Naive thymus-derived CD4-positive, alpha-beta T cell (primary cell): ENCODE measurements around the gene OR4F15. TPM values are rescaled to one million over a fixed set of nuclear protein-coding genes. Genes with fewer than 3 reads are reported as not detected.
"Not testable (repeated sequence)": the region's sequence is repeated elsewhere in the genome, so short reads cannot be mapped to it uniquely, and the experiment has no call there.

ENCODE experiments used
- ATAC-seq: fragments of 150-1000 bp; cut with Tn5 transposase; 2 replicates; pipeline ENCODE4 v1.10.0; 2021; ENCODE audit warnings: mild to moderate bottlenecking, moderate library complexity
- CTCF ChIA-PET: fragments of 350-600 bp; sonication (Branson Sonifier 250); formaldehyde crosslinking; loops from one replicate; lab custom pipeline; 2021; ENCODE audit warnings: antibody characterized with exemption; lab: Charles Lee
- POLR2A ChIA-PET: fragments of 350-600 bp; sonication (Branson Sonifier 250); formaldehyde crosslinking; loops from one replicate; lab custom pipeline; 2021; ENCODE audit warnings: antibody characterized with exemption, inconsistent platforms; lab: Charles Lee
- DNase-seq, 9 donors: peaks; one replicate each; pipeline versions ENCODE4 v3.0.0 to v3.0.0-alpha.2; 2020 to 2022; ENCODE audit warnings: mixed read lengths in 1 of 9
- H3K27ac ChIP-seq: one replicate; pipeline ENCODE4 v1.7.0; 2013; ENCODE audit warnings: mild to moderate bottlenecking, low read depth, low read length, moderate library complexity
- H3K27me3 ChIP-seq, 2 donors: one replicate each; pipeline ENCODE4 v1.7.0; 2013; ENCODE audit warnings: low read length in 2 of 2, mild to moderate bottlenecking in 2 of 2, moderate library complexity in 2 of 2; ENCODE audit not compliant: control insufficient read depth in 2 of 2, insufficient read depth in 2 of 2
- H3K36me3 ChIP-seq, 3 experiments: 1 replicate in 2 of 3; 2 replicates in 1 of 3; pipeline ENCODE4 v1.7.0; 2013; ENCODE audit warnings: low read length in 3 of 3, mild to moderate bottlenecking in 3 of 3, moderate library complexity in 1 of 3; ENCODE audit not compliant: insufficient read depth in 3 of 3, control insufficient read depth in 2 of 3
- H3K4me1 ChIP-seq, 2 donors: one replicate each; pipeline ENCODE4 v1.7.0; 2013; ENCODE audit warnings: low read length in 2 of 2, mild to moderate bottlenecking in 2 of 2, moderate library complexity in 1 of 2; ENCODE audit not compliant: control insufficient read depth in 2 of 2, insufficient read depth in 2 of 2
- H3K4me3 ChIP-seq: 2 replicates; pipeline ENCODE4 v1.7.0; 2013; ENCODE audit warnings: mild to moderate bottlenecking, low read length
- H3K9me3 ChIP-seq, 3 experiments: 1 replicate in 2 of 3; 2 replicates in 1 of 3; pipeline ENCODE4 v1.7.0; 2013; ENCODE audit warnings: low read length in 3 of 3; ENCODE audit not compliant: control insufficient read depth in 2 of 3
- H3K27ac Mint-ChIP-seq, 9 donors: one replicate each; pipeline ENCODE4 v1.8.0; 2020 to 2022; ENCODE audit warnings: mixed read lengths in 9 of 9, mild to moderate bottlenecking in 8 of 9, moderate library complexity in 5 of 9, inconsistent platforms in 2 of 9
- H3K27me3 Mint-ChIP-seq, 5 donors: one replicate each; pipeline ENCODE4 v1.8.0; 2021 to 2022; ENCODE audit warnings: mixed read lengths in 5 of 5, mild to moderate bottlenecking in 1 of 5
- H3K36me3 Mint-ChIP-seq, 5 donors: one replicate each; pipeline ENCODE4 v1.8.0; 2020 to 2022; ENCODE audit warnings: mixed read lengths in 5 of 5, mild to moderate bottlenecking in 3 of 5, inconsistent platforms in 1 of 5
- H3K4me1 Mint-ChIP-seq, 7 donors: one replicate each; pipeline ENCODE4 v1.8.0; 2020 to 2022; ENCODE audit warnings: mixed read lengths in 7 of 7, mild to moderate bottlenecking in 3 of 7, inconsistent platforms in 1 of 7
- H3K4me3 Mint-ChIP-seq, 10 donors: one replicate each; pipeline ENCODE4 v1.8.0; 2020 to 2022; ENCODE audit warnings: mild to moderate bottlenecking in 10 of 10, mixed read lengths in 10 of 10, moderate library complexity in 6 of 10, inconsistent platforms in 2 of 10
- H3K9me3 Mint-ChIP-seq, 11 donors: one replicate each; pipeline ENCODE4 v1.8.0; 2020 to 2022; ENCODE audit warnings: mixed read lengths in 11 of 11, mild to moderate bottlenecking in 4 of 11, inconsistent platforms in 1 of 11, moderate library complexity in 1 of 11
- intact Hi-C, 2 donors: fragments of 100-400 bp; cut with micrococcal nuclease; formaldehyde crosslinking; loops; one replicate each; pipeline ENCODE4 v1.15.1; 2023
- polyA plus RNA-seq, 2 donors: library from polyadenylated mRNA; unstranded; fragments of 300-500 nt; fragmentation: Illumina TruSeq; gene quantifications; one replicate each; pipeline ENCODE4 v1.2.3, GENCODE V29; 2021
- total RNA-seq, 6 experiments: library from RNA in 5 of 6; stranded (reverse) in 5 of 6; gene quantifications; 1 replicate in 5 of 6; 2 replicates in 1 of 6; pipeline ENCODE4 v1.2.3 and lab custom pipeline; 2021 to 2026

OR4F15 gene
- total RNA-seq (under 1 TPM in 1 of 5 experiments, not detected in 4; 0.16 TPM), polyA plus RNA-seq (not detected), total RNA-seq (lab: John Stamatoyannopoulos, UW) (not detected)

GRCh38 chr15:101811902-101812301 is at the start of gene OR4F15:
TSS of gene OR4F15 (plus strand) at chr15:101812202. CDS start at chr15:101818187, 5,985 bp downstream.
- Histone ChIP-seq H3K4me3 (no peak within 1 kb of the TSS), H3K27me3 (no peaks in the 10 kb centered on the region), H3K36me3 (no peaks in the 10 kb centered on the region), H3K9me3 (no peaks in the 10 kb centered on the region), H3K4me1 (no peaks in the 10 kb centered on the region), H3K27ac (no peak within 1 kb of the TSS)
- peaks cover 0 to 2% (median 0%) of the 10 kb centered on the region in 11 donors for H3K9me3 Mint-ChIP-seq
- no peaks in the 10 kb centered on the region for H3K4me1 Mint-ChIP-seq
- POLR2A ChIA-PET, result no interaction called here
- intact Hi-C loops, result no loop called here
- H3K27me3 Mint-ChIP-seq, result peaks cover 19 to 66% (median 52%) of the 10 kb centered on the region in 5 donors
- CTCF ChIA-PET, result no interaction called here
- H3K4me3 Mint-ChIP-seq, result no peak within 1 kb of the TSS
- no peaks in the 10 kb centered on the region for H3K36me3 Mint-ChIP-seq
- no peak within 1 kb of the TSS for H3K27ac Mint-ChIP-seq
- ATAC-seq (no peak), DNase-seq (no peak)

- H3K9me3 ChIP-seq, H3K4me3 Mint-ChIP-seq, H3K4me1 Mint-ChIP-seq, H3K27ac Mint-ChIP-seq, H3K27ac ChIP-seq, H3K27me3 Mint-ChIP-seq, ATAC-seq, DNase-seq, H3K4me3 ChIP-seq, H3K36me3 ChIP-seq, CTCF ChIA-PET, H3K9me3 Mint-ChIP-seq, intact Hi-C loops, H3K4me1 ChIP-seq, H3K36me3 Mint-ChIP-seq, H3K27me3 ChIP-seq, POLR2A ChIA-PET: not testable (repeated sequence)
Measured at GRCh38 chr15:101764669-101765339, 47.2 kb upstream of the OR4F15 start.

GRCh38 chr15:101765340-101765671 is 46.7 kb upstream of the OR4F15 start:
- H3K36me3 Mint-ChIP-seq, H3K4me1 Mint-ChIP-seq, H3K9me3 Mint-ChIP-seq, intact Hi-C loops, H3K36me3 ChIP-seq, CTCF ChIA-PET, H3K4me1 ChIP-seq, H3K27me3 ChIP-seq, ATAC-seq, DNase-seq, H3K9me3 ChIP-seq, POLR2A ChIA-PET, H3K4me3 ChIP-seq, H3K27ac Mint-ChIP-seq, H3K27ac ChIP-seq, H3K4me3 Mint-ChIP-seq, H3K27me3 Mint-ChIP-seq: not testable (repeated sequence)

DNA sequence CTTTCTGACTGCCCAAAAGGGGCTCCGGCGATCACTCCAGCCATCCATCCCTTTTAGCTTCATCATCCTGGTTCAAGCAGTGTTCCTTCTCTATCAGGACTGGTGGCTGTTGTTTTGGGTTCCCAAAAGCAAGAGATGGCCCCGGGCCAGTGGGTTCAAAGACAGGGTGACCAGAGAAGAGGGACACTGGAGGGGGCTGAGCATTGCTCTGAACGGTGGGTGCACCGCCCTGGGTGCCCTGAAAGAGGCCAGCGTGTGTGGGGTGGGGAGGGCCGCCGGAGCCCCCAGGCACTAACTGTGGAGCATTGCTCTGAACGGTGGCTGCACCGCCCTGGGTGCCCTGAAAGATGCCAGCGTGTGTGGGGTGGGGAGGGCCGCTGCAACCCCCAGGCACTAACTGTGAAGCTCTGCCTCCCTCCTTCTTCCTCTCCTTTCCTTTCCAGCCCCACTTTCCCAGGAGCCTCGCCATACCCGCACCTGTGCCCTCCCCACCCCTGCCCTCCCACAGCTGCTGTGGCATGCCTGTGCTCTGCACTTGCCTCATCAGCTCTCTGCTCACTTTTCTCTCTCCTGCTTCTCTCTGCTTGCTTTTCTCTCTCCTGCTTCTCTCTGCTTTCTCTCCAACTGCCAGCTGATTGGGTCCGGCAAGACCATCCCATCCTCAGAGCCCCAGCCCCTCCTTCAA is 46.1 kb upstream of the OR4F15 start:
- Mint-ChIP-seq H3K27me3 (no peaks in the 10 kb centered on the region), H3K9me3 (peaks cover 0 to 3% (median 0%) of the 10 kb centered on the region in 11 donors), H3K4me3 (no peak overlapping the region), H3K4me1 (peaks cover 0 to 4% (median 0%) of the 10 kb centered on the region in 7 donors), H3K36me3 (peaks cover 0 to 4% (median 0%) of the 10 kb centered on the region in 5 donors), H3K27ac (no peak overlapping the region)
- intact Hi-C loops, result no loop called here
- Histone ChIP-seq H3K9me3 (no peaks in the 10 kb centered on the region), H3K27me3 (no peaks in the 10 kb centered on the region), H3K36me3 (no peaks in the 10 kb centered on the region), H3K27ac (no peak overlapping the region), H3K4me3 (no peak overlapping the region), H3K4me1 (no peaks in the 10 kb centered on the region)
- CTCF ChIA-PET, result interaction anchor here (1.1 kb wide), 1 partner anchor 1967 kb away, joined by 3 read pairs; no protein-coding TSS in a partner anchor
- no peak for DNase-seq
- POLR2A ChIA-PET, result no interaction called here
- no peak for ATAC-seq

- H3K27me3 ChIP-seq, H3K4me3 ChIP-seq, H3K9me3 Mint-ChIP-seq, H3K4me3 Mint-ChIP-seq, H3K27ac ChIP-seq, ATAC-seq, POLR2A ChIA-PET, H3K9me3 ChIP-seq, H3K36me3 Mint-ChIP-seq, H3K36me3 ChIP-seq, H3K4me1 Mint-ChIP-seq, intact Hi-C loops, H3K27me3 Mint-ChIP-seq, DNase-seq, H3K27ac Mint-ChIP-seq, H3K4me1 ChIP-seq: not testable (repeated sequence)
- CTCF ChIA-PET, result interaction anchor here (1.1 kb wide), 1 partner anchor 1968 kb away, joined by 3 read pairs; no protein-coding TSS in a partner anchor
Measured at GRCh38 chr15:101767083-101767640, 44.8 kb upstream of the OR4F15 start.

DNA sequence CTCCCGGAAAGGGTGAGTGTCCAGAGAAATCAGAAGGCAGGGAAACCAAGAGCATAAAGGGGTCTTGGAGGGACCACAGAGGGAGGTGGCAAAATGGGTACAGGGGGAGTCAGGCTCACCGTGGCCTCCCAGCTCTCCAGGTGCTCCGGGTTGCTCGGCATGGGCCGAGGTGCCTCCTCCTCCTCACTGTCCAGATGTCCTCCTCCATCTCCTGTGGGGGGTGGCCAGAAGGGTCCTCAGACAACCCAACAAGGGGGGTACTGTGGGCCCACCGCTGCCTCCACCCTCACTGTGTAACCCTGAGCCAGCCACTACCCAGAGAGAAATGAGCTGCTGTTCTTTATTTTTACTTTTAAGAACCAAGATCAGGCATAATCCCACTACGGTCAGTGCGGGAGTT is 39.1 kb upstream of the OR4F15 start:
- no peaks in the 10 kb centered on the region for H3K4me1 Mint-ChIP-seq
- no peak for DNase-seq
- H3K36me3 Mint-ChIP-seq, result peaks cover 0 to 9% (median 0%) of the 10 kb centered on the region in 5 donors
- intact Hi-C loops, result no loop called here
- H3K27me3 Mint-ChIP-seq, result no peaks in the 10 kb centered on the region
- ChIA-PET POLR2A (no interaction called here), CTCF (no interaction called here)
- Histone ChIP-seq H3K9me3 (no peaks in the 10 kb centered on the region), H3K4me3 (no peak overlapping the region), H3K27ac (no peak overlapping the region), H3K36me3 (no peaks in the 10 kb centered on the region), H3K27me3 (no peaks in the 10 kb centered on the region), H3K4me1 (no peaks in the 10 kb centered on the region)
- no peak for ATAC-seq
- H3K9me3 Mint-ChIP-seq, result peaks cover 0 to 2% (median 0%) of the 10 kb centered on the region in 11 donors
- H3K4me3 Mint-ChIP-seq, result no peak overlapping the region
- no peak overlapping the region for H3K27ac Mint-ChIP-seq
